ENCODE data around the gene CDKN2B-AS1.

CDKN2B-AS1 gene

DNA sequence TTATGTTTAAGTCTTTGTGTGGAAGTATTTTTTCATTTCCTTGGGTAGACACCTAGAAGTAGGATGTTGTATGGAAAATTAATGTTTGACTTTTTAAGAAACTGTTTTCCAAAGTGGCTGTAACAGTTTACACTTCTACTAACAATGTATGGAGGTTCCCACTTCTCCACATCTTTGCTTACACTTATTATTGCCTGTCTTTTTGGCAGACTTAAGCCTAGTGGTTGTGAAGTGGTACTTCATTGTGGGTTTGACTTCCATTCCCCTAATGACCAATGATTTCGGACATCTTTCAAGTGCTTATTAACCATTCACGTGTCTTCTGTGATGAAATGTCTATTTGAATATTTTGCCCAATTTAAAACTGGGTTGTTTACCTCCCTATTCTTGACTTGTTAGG lies 106.0 kb downstream of the CDKN2B-AS1 start:
- no peak for DNase-seq

DNA sequence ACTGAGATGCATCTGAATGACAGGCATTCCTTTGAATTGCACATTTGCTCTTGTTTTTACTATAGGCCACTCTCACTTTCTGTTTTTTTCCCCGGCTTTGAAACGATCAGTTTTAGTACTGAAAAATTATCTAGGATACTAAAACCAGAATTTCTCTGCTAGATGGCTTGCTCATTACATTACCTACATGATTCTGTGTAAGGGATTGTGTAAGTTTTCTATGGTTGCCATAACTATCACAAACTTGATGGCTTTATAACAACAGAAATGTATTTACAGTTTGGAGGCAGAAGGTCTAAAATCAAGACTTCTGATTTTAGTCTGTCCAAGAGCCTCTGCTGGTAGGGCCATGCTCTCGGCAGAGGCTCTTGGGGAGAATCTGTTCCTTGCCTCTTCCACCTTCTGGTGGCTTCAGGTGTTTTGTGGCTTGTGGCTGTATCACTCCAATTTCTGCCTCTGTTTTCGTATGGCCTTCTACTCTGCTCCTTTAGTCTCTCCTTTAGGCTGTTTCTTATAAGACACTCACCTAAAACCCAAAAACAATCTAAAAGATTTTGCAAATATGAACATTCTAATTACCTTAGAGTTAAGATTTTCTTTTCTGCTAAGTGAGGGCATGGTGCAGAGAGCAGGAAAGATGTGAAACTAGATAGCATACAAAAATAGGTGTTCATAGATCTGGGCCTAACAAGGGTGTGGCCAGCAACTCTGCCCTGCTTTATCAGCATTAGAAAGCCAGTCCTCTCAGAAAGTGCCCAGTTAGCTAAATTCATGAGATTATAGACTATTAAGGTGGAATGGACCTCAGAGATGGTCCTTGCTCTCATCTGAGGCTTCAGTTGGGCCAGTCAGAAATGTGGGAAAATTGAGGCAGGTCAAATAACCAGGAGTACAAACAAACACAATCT lies 107.8 kb downstream of the CDKN2B-AS1 start:
- no peak for DNase-seq

DNA sequence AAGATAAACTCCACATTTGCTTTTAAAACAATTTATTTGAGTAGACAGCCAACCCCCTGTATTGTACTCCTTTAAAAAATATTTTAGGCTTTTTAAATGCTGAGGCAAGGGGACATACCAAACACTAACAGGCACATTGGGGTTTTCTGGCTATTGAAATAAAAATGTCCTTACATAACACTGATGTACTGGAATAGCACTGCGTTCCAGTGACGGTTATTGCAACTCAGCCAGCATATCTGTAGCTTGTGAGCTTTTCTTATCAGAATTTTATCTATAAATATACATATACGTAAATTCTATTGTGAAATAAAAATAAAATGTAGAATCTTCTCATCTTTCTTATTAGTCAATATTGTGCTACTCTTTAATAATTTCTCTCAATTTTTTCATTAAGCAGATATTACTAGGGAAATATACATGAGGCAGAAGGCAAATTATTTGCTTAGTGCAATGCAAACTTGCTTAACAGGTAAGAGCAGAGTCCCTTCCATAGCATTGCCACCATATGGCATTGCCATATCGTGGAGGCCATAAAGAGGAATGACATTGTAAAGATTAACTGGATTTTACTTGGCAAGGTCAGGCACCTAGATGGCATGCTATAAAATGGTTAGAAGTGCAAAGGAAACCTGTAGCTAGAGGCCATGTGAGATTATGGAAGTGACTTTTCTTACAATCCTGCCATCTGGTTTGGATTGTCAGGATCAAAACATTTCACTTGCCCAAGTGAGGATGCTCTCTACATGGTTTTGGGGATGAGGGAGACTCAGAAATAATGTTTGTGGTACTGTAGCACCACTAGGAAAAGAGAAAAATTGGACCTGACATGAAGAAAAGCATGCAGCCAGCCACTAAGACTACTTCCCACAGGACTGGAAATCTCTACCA lies 109.3 kb downstream of the CDKN2B-AS1 start:
- DNase-seq: no peak

- DNase-seq: no peak
These were observed 110.6 kb downstream of the CDKN2B-AS1 start for GRCh38 chr9:22105005-22105722.

DNA sequence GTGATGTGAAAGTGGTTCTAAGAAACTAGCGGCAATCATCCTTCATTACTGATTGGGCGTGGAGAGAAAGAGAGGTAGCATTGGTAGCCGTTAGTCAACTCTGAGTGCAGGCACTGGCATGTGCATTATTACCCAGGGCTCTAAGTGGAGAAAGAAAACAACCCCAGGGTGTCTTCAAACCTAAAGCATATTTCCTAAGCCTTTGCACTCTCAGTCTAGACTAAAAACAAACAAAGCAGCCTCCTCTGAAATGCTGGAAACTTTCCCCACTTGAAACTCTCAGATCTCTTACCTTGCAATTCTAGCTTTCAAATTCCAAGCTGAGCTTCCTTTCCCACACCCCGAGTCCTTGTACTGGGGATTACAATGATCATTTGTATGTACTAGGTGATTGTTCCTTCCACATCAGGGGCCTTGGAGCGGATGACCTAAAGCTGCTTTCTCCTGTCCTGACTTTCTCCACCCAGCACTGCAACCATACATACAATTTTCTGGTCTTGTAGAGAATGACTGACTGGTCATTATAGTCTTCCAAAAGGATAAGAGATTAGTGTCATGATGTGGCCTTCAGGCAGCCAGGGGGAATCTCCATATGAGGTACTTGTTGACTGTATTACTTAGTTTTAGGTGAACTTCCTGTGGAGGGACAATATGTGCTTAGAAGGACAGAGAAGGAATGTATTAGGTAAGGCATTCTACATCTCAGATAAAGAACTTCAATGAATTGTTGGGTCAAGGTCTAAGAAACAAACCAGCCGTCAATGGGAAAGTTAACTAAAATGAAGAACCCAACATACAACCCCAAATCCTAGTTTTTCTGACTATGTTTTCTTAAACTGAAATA lies 112.8 kb downstream of the CDKN2B-AS1 start:
- DNase-seq: no peak

- no peak for DNase-seq
These were observed 114.2 kb downstream of the CDKN2B-AS1 start for GRCh38 chr9:22108581-22109370.

- DNase-seq: no peak
These were observed 116.8 kb downstream of the CDKN2B-AS1 start for GRCh38 chr9:22111176-22111953.

GRCh38 chr9:22111954-22112247 lies 117.3 kb downstream of the CDKN2B-AS1 start:
- no peak for DNase-seq

- no peak for DNase-seq
These were observed 118.6 kb downstream of the CDKN2B-AS1 start for GRCh38 chr9:22112870-22113821.

DNA sequence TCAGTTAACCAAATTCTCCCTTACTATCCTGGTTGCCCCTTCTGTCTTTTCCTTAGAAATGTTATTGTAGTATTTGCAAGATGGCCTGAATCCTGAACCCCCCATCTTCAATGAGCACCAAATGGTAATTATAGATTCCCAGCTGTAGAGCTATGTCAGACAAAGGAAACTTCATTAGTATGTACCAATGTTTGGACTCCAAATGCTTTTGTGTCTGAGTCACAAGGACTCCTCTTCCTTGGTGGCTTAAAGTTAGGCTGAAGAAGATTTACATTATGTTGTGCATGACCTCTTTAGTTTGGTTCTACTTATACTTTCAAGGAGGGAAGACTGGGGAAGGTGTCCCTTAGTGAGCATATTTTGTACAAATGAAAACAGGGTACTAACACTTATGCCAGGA lies 120.4 kb downstream of the CDKN2B-AS1 start:
- DNase-seq: no peak

GRCh38 chr9:22116758-22117157 lies 122.2 kb downstream of the CDKN2B-AS1 start:
- no peak for DNase-seq

DNA sequence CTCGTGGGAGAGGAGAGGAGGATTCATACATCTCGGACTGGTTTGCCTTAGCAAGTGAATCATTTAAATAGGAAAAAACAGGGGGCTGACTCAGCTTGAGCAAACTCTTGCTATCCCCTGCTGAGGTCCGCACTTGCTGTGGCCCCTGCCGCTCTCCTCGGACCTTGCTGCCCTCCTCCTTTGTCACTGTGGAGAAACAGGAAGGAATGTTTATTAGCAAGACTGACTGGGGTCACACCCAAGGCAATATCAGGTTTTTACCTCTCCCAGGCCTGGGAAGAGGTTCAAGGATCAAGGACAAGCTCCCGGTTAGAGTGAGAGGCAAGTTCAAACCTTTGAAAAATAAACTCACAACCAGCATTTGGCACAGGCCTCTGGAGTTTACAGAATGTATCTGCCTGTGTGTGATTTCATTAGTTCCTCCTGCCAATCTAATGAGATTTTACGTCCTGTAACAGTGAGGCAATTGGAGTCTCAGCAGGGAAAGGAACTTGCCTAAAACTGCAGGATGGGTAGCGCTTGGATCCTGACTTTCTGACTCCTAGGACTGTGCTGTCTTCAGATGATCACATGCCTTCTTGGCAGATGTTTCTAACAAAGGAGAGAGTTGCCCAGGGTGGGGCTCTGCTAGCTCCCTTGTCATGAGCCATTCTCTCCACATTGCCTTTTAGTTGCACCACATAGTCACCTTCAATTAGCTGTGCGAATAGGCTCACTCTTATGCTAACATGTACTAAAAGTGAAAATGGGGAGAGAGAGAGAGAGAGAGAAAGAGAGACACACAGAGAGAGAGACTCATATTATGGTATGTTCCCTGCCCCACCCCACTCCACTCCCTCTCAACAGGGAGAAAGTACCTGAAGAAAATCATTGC lies 123.2 kb downstream of the CDKN2B-AS1 start:
- no peak for DNase-seq

DNA sequence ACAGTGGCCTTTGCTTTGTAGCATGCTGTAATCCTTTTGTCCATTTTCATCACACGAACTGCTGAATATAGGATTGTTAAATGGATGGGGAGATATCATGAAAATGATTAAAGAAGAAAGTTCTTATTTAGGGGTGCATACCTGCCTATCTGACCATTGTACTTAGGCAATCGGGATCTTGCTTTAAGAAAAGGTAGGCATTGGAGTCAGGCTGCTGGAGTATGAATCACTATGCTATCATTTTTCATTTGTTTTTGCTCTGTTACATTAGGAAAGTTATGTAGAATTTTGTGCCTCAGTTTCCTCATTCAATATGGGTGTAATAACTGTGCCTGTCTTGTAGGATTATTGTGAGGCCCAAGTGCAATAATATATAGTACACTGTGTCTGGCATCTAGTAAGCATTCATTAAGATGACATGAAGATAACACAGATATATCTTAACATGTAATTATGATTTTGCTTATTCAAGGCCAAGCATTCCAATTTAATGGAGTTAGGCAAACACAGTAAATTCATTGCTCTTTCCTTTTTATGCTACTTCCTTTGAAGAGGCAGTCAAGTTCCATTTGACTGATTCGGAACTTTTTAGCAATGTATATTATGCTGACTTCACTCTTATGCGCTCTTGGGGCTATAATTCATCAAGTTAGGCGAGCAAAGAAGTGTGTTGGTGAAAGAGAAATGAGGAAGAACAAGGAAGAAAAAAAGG lies 124.4 kb downstream of the CDKN2B-AS1 start:
- DNase-seq: no peak

- no peak for DNase-seq
These were observed 125.0 kb downstream of the CDKN2B-AS1 start for GRCh38 chr9:22119522-22120158.

- DNase-seq: no peak
These were observed 125.6 kb downstream of the CDKN2B-AS1 start for GRCh38 chr9:22120159-22120549.

DNA sequence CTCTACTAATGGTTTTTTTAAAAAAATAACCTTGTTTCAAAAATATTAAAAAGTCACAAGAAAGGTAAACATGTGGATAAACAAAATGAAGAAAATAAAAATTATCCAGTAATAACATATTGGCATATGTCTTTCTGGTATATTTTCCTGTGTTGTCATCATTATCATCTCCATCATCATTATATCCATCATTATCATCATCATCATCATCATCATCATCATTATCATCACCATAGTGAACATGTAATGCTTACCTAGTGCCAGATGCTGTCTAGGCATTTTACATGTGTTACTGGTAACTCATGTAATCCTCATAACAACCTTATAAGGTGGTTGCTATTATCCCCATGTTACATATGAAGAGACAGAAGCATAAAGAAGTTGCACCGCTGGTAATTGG lies 126.0 kb downstream of the CDKN2B-AS1 start:
- no peak for DNase-seq
